HepG2 (cell line): ENCODE results near the gene DHX8. TPM values are rescaled to one million over a fixed set of nuclear protein-coding genes. Genes with fewer than 3 reads are reported as not detected.
A peak's percentile ranks its signal among the peaks of the same experiment; 100 is the strongest.

ENCODE experiments used
- ATF4 ChIP-seq, 2 experiments: fragments of 450-650 bp in 1 of 2; sonication (generic) in 1 of 2; formaldehyde crosslinking; IDR thresholded peaks; 2 replicates each; pipeline versions ENCODE4 v1.5.0 to v1.8.0; 2020 to 2022; ENCODE audit warnings: mild to moderate bottlenecking in 1 of 2, missing genetic modification reagents in 1 of 2
- CCAR2 ChIP-seq: fragments of 200-400 bp; formaldehyde crosslinking; optimal IDR thresholded peaks from 2 replicates; pipeline ENCODE3; 2018; ENCODE audit warnings: low read depth, mild to moderate bottlenecking, low read length, moderate library complexity
- HES4 ChIP-seq: sonication (generic); formaldehyde crosslinking; IDR thresholded peaks from 2 replicates; pipeline ENCODE4 v1.9.0; 2021; ENCODE audit warnings: mild to moderate bottlenecking, missing genetic modification reagents, borderline replicate concordance
- HNF4A ChIP-seq: sonication (generic); formaldehyde crosslinking; IDR thresholded peaks from 2 replicates; pipeline ENCODE4 v1.4.0; 2020; ENCODE audit warnings: missing genetic modification reagents
- MED13 ChIP-seq: sonication (generic); formaldehyde crosslinking; IDR thresholded peaks from 2 replicates; pipeline ENCODE4 v1.5.0; 2020; ENCODE audit warnings: missing genetic modification reagents
- RARA ChIP-seq: IDR thresholded peaks from 2 replicates; pipeline ENCODE4 v1.6.1; 2016; ENCODE audit warnings: missing genetic modification reagents, missing compliant biosample characterization
- SATB2 ChIP-seq: sonication (generic); formaldehyde crosslinking; IDR thresholded peaks from 2 replicates; pipeline ENCODE4 v1.5.0; 2020; ENCODE audit warnings: missing genetic modification reagents
- SP4 ChIP-seq: sonication (generic); formaldehyde crosslinking; IDR thresholded peaks from 2 replicates; pipeline ENCODE4 v1.8.1; 2023; ENCODE audit warnings: mild to moderate bottlenecking, missing genetic modification reagents
- TCF12 ChIP-seq, 2 experiments: fragments of 450-650 bp in 1 of 2; sonication (generic) in 1 of 2; formaldehyde crosslinking in 1 of 2; IDR thresholded peaks; 2 replicates each; pipeline versions ENCODE4 v1.6.1 to v1.8.0; 2017 to 2022; ENCODE audit warnings: antibody characterized with exemption in 1 of 2, mild to moderate bottlenecking in 1 of 2, missing genetic modification reagents in 1 of 2, moderate library complexity in 1 of 2
- THRA ChIP-seq: sonication (generic); formaldehyde crosslinking; IDR thresholded peaks from 2 replicates; pipeline ENCODE4 v1.4.0; 2020; ENCODE audit warnings: missing genetic modification reagents, borderline replicate concordance
- XRCC5 ChIP-seq: fragments of 200-400 bp; formaldehyde crosslinking; optimal IDR thresholded peaks from 2 replicates; pipeline ENCODE3; 2017; ENCODE audit warnings: mild to moderate bottlenecking, low read length
- ZNF552 ChIP-seq: sonication (generic); formaldehyde crosslinking; IDR thresholded peaks from 2 replicates; pipeline ENCODE4 v1.9.0; 2022; ENCODE audit warnings: missing genetic modification reagents, mild to moderate bottlenecking, borderline replicate concordance
- ZNF619 ChIP-seq: sonication (generic); formaldehyde crosslinking; IDR thresholded peaks from 2 replicates; pipeline ENCODE4 v1.4.0; 2020; ENCODE audit warnings: mild to moderate bottlenecking, missing genetic modification reagents
- ZNF746 ChIP-seq: sonication (generic); formaldehyde crosslinking; IDR thresholded peaks from 2 replicates; pipeline ENCODE4 v1.8.0; 2022; ENCODE audit warnings: mild to moderate bottlenecking, missing genetic modification reagents
- ZNF792 ChIP-seq: IDR thresholded peaks from 2 replicates; pipeline ENCODE4 v1.6.1; 2016
- polyA plus RNA-seq, 8 experiments: library from polyadenylated mRNA; depleted of rRNA in 3 of 8; stranded (reverse) in 7 of 8; unstranded in 1 of 8; fragments of >200 nt; fragmentation: Illumina TruSeq in 4 of 8; extraction: Trizol in 4 of 8; gene quantifications; 2 replicates each; pipeline versions ENCODE4 v1.2.1 to v1.2.3, GENCODE V29; 2011 to 2016; ENCODE audit warnings: low read depth in 4 of 8, missing spikeins in 1 of 8, mixed read lengths in 1 of 8; ENCODE audit not compliant: insufficient read depth in 1 of 8
- total RNA-seq, 5 experiments: library from RNA; depleted of rRNA; stranded (reverse); fragments of >200 nt; fragmentation: Illumina TruSeq; extraction: Trizol; gene quantifications; 2 replicates each; pipeline ENCODE4 v1.2.3, GENCODE V29; 2016; ENCODE audit warnings: low read depth in 1 of 5
- TF ChIP-seq, protein P1 (sequence below): sonication (generic); formaldehyde crosslinking; IDR thresholded peaks from 2 replicates; pipeline ENCODE4 v1.8.0; 2022; ENCODE audit warnings: mild to moderate bottlenecking, missing genetic modification reagents, borderline replicate concordance
- TF ChIP-seq, protein P2 (sequence below): sonication (generic); formaldehyde crosslinking; IDR thresholded peaks from 2 replicates; pipeline ENCODE4 v1.5.0; 2020; ENCODE audit warnings: mild to moderate bottlenecking, missing genetic modification reagents, borderline replicate concordance
- TF ChIP-seq, protein P3 (sequence below): sonication (generic); formaldehyde crosslinking; IDR thresholded peaks from 2 replicates; pipeline ENCODE4 v1.8.0; 2022; ENCODE audit warnings: missing genetic modification reagents, mild to moderate bottlenecking, borderline replicate concordance
- TF ChIP-seq, protein P4 (sequence below): sonication (generic); formaldehyde crosslinking; IDR thresholded peaks from 2 replicates; pipeline ENCODE4 v1.8.0; 2022; ENCODE audit warnings: missing genetic modification reagents, low read depth, mild to moderate bottlenecking, borderline replicate concordance

Gene DHX8
- total and polyA plus RNA-seq, 2 of the 13 experiments (the other 11 are each of a cell fraction or from before 2014, with no cell fraction given), result 24.8 to 48.9 TPM

- TF ChIP-seq HNF4A (CRISPR knock-in tag) (peak; percentile 68), ZNF619 (CRISPR knock-in tag) (no peak), ATF4 (CRISPR knock-in tag; IDR thresholded peaks at IDR 0.05) (peak in 1 of 2 experiments; percentile 94; a peak in 2 of 4 replicates), SP4 (CRISPR knock-in tag) (peak; percentile 37; the same call in 1 of the 2 replicates), TCF12 (IDR thresholded peaks at IDR 0.05) (no peak), TCF12 (CRISPR knock-in tag; IDR thresholded peaks at IDR 0.05) (peak; percentile 74; the same call in 1 of the 2 replicates), RARA (CRISPR knock-in tag) (peak; percentile 91), HES4 (no peak), ZNF746 (peak; percentile 47; the same call in 1 of the 2 replicates), CCAR2 (no peak), SATB2 (peak; percentile 87), ZNF792 (CRISPR knock-in tag) (no peak; the same call in 1 of the 2 replicates), MED13 (CRISPR knock-in tag) (no peak), THRA (CRISPR knock-in tag) (peak; percentile 88), XRCC5 (no peak), ZNF552 (CRISPR knock-in tag) (no peak)
- TF ChIP-seq, protein P1, sequence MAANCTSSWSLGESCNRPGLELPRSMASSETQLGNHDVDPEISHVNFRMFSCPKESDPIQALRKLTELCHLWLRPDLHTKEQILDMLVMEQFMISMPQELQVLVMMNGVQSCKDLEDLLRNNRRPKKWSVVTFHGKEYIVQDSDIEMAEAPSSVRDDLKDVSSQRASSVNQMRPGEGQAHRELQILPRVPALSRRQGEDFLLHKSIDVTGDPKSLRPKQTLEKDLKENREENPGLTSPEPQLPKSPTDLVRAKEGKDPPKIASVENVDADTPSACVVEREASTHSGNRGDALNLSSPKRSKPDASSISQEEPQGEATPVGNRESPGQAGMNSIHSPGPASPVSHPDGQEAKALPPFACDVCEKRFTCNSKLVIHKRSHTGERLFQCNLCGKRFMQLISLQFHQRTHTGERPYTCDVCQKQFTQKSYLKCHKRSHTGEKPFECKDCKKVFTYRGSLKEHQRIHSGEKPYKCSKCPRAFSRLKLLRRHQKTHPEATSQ (CRISPR knock-in tag), result no peak
- TF ChIP-seq, protein P2, sequence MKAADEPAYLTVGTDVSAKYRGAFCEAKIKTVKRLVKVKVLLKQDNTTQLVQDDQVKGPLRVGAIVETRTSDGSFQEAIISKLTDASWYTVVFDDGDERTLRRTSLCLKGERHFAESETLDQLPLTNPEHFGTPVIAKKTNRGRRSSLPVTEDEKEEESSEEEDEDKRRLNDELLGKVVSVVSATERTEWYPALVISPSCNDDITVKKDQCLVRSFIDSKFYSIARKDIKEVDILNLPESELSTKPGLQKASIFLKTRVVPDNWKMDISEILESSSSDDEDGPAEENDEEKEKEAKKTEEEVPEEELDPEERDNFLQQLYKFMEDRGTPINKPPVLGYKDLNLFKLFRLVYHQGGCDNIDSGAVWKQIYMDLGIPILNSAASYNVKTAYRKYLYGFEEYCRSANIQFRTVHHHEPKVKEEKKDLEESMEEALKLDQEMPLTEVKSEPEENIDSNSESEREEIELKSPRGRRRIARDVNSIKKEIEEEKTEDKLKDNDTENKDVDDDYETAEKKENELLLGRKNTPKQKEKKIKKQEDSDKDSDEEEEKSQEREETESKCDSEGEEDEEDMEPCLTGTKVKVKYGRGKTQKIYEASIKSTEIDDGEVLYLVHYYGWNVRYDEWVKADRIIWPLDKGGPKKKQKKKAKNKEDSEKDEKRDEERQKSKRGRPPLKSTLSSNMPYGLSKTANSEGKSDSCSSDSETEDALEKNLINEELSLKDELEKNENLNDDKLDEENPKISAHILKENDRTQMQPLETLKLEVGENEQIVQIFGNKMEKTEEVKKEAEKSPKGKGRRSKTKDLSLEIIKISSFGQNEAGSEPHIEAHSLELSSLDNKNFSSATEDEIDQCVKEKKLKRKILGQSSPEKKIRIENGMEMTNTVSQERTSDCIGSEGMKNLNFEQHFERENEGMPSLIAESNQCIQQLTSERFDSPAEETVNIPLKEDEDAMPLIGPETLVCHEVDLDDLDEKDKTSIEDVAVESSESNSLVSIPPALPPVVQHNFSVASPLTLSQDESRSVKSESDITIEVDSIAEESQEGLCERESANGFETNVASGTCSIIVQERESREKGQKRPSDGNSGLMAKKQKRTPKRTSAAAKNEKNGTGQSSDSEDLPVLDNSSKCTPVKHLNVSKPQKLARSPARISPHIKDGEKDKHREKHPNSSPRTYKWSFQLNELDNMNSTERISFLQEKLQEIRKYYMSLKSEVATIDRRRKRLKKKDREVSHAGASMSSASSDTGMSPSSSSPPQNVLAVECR (CRISPR knock-in tag), result peak; percentile 17; the same call in 1 of the 2 replicates
- TF ChIP-seq, protein P3, sequence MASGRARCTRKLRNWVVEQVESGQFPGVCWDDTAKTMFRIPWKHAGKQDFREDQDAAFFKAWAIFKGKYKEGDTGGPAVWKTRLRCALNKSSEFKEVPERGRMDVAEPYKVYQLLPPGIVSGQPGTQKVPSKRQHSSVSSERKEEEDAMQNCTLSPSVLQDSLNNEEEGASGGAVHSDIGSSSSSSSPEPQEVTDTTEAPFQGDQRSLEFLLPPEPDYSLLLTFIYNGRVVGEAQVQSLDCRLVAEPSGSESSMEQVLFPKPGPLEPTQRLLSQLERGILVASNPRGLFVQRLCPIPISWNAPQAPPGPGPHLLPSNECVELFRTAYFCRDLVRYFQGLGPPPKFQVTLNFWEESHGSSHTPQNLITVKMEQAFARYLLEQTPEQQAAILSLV (CRISPR knock-in tag), result no peak
- TF ChIP-seq, protein P4, sequence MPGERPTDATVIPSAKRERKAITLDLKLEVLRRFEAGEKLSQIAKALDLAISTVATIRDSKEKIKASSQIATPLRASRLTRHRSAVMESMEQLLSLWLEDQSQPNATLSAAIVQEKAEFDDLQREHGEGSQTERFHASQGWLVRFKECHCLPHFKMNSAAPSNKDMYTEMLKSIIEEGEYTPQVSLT (CRISPR knock-in tag), result no peak
Observed at GRCh38 chr17:43479948-43480347, 3.8 kb upstream of the DHX8 start (continued).
